ENCODE results near the gene NEO1. TPM values are rescaled to one million over a fixed set of nuclear protein-coding genes. Genes with fewer than 3 reads are reported as not detected.
"Not testable (repeated sequence)": the region's sequence is repeated elsewhere in the genome, so short reads cannot be mapped to it uniquely, and the experiment has no call there.

The NEO1 gene
- total RNA-seq, 2 experiments from 2014 or later, result 3.4 to 6.3 TPM

DNA sequence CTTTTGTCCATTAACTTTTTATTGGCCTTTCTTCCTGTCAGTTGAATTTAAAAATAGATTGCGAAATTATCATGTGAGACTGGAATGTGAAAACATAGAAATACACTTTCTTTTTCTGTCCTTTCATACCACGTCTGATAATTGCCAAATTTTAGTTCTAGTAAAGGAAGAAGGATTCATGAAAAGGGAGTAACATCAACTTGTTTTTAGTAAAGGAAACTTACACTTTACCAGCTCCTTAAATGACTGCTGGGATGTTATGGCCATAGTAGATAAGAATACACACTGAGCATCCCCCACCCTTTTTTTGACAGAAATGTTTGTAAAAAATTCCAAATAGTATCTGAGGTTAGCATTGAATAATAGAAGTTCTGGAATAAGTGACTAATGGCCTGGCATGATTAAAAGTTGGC lies 137.9 kb downstream of the NEO1 start:
- Mint-ChIP-seq H3K36me3 (no peaks in the 10 kb centered on the region), H3K9me3 (no peaks in the 10 kb centered on the region), H3K4me1 (no peaks in the 10 kb centered on the region), H3K27me3 (peaks cover 4% of the 10 kb centered on the region), H3K4me3 (no peak overlapping the region), H3K27ac (no peak overlapping the region)
- POLR2A ChIA-PET, result no interaction called here
- ATAC-seq (ENCODE audit: low read depth) (no peak), DNase-seq (no peak)

DNA sequence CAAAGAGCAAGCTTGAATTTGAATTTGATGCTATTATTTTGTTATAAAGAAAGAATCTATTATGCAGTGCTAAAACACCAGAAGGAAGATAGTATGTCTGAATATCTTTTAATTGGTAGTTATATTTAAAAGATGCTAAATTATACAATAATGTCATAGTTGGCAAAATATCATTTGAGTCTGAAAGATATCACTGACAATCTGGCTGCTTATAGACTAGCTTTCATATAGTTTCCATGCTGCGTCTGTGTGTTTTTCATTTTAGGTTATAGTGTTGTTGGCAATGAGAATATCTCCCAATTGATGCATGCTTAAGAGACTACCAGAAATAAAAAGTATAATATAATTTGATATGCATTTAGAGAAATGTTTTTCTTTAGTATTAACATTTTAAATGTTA lies 142.9 kb downstream of the NEO1 start:
- DNase-seq (no peak), ATAC-seq (ENCODE audit: low read depth) (no peak)
- no peaks in the 10 kb centered on the region for H3K9me3 Mint-ChIP-seq
- peaks cover 2% of the 10 kb centered on the region for H3K4me1 Mint-ChIP-seq
- no peak overlapping the region for H3K27ac Mint-ChIP-seq
- H3K36me3 Mint-ChIP-seq, result no peaks in the 10 kb centered on the region
- H3K4me3 Mint-ChIP-seq, result no peak overlapping the region
- peaks cover 4% of the 10 kb centered on the region for H3K27me3 Mint-ChIP-seq
- POLR2A ChIA-PET, result no interaction called here

DNA sequence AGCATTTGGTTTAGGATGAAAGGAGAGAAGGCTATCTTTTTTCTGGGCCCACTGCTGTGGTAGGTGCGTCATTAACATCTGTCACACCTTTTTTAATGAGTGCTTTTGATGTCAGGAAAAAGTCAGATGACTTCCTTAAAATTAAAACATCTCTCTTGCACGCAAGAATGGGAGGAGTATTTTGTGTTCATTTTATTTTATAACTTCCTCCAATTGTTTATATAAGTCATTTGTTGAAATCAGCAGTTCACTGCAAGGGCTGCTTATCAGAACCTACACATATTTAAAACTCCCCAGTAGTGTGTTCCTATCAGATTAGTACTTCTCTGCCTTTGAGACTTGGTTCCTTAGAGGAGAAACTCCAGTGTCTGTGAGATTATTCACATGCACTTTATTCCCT lies 143.8 kb downstream of the NEO1 start:
- POLR2A ChIA-PET, result no interaction called here
- ATAC-seq (ENCODE audit: low read depth) (no peak), DNase-seq (no peak)
- H3K4me3 Mint-ChIP-seq, result no peak overlapping the region
- no peaks in the 10 kb centered on the region for H3K36me3 Mint-ChIP-seq
- no peak overlapping the region for H3K27ac Mint-ChIP-seq
- peaks cover 2% of the 10 kb centered on the region for H3K4me1 Mint-ChIP-seq
- H3K27me3 Mint-ChIP-seq, result peaks cover 4% of the 10 kb centered on the region
- H3K9me3 Mint-ChIP-seq, result no peaks in the 10 kb centered on the region

DNA sequence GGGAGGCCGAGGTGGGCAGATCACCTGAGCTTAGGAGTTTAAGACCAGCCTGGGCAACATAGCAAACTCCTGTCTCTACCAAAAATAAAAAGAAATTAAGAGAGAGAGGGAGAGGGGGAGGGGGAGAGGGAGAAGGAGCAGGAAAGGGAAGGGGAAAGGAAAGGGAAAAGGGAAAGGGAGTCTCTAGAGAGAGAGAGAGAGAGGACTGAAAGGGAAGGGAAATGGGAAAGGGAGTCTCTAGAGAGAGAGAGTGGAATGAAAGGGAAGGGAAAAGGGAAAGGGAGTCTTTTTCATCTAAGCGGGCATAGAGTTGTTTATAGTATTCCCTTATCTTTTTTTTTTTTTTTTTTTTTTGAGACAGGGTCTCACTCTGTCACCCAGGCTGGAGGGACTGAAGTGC lies 148.1 kb downstream of the NEO1 start:
- H3K36me3 Mint-ChIP-seq, result no peaks in the 10 kb centered on the region
- POLR2A ChIA-PET, result no interaction called here
- no peak overlapping the region for H3K4me3 Mint-ChIP-seq
- H3K9me3 Mint-ChIP-seq, result peaks cover 6% of the 10 kb centered on the region
- peaks cover 2% of the 10 kb centered on the region for H3K4me1 Mint-ChIP-seq
- H3K27me3 Mint-ChIP-seq, result peaks cover 1% of the 10 kb centered on the region
- DNase-seq (no peak), ATAC-seq (ENCODE audit: low read depth) (no peak)
- H3K27ac Mint-ChIP-seq, result no peak overlapping the region

DNA sequence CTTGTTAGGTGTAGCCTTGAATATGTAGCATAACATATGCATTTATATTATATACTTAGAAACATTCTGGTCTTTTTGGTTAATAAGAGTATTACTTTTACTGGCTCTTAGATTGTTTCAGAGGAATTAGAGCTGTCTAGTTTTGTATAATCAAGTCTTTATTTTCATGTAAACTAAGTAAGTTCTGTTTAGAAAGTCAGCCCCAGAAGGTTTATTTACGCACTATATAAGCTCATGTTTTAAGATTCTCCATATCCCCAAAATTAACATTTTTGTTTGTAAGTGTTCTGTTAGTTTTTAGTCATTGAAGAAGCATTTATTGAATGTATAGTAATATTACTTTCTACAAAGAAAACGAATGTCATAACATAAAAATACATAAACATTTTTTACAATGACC lies 158.4 kb downstream of the NEO1 start:
- DNase-seq (no peak), ATAC-seq (ENCODE audit: low read depth) (no peak)
- H3K4me1 Mint-ChIP-seq, result no peaks in the 10 kb centered on the region
- H3K27me3 Mint-ChIP-seq, result peaks cover 8% of the 10 kb centered on the region
- POLR2A ChIA-PET, result no interaction called here
- H3K9me3 Mint-ChIP-seq, result peaks cover 2% of the 10 kb centered on the region
- no peaks in the 10 kb centered on the region for H3K36me3 Mint-ChIP-seq
- no peak overlapping the region for H3K4me3 Mint-ChIP-seq
- no peak overlapping the region for H3K27ac Mint-ChIP-seq

DNA sequence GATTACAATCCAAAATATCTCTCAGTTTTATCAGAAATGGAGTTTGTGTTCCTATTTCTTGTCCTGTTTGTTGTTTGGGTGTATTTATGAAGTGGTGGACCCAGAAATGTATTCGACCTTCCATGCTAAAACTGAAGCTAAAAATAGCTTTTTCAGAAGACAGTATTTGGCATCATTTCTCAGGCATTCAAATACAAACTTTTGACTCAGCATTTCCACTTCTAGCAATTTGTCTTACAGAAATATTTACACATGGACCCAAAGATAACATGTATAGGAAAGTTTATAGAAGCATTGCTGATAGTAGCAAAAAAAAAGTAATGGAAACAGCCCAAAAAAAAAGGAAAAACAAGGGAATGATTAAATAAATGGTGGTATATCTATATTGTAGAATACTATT lies 160.2 kb downstream of the NEO1 start:
- H3K36me3 Mint-ChIP-seq, result no peaks in the 10 kb centered on the region
- no peaks in the 10 kb centered on the region for H3K4me1 Mint-ChIP-seq
- ATAC-seq (ENCODE audit: low read depth) (no peak), DNase-seq (no peak)
- H3K9me3 Mint-ChIP-seq, result peaks cover 2% of the 10 kb centered on the region
- peaks cover 8% of the 10 kb centered on the region for H3K27me3 Mint-ChIP-seq
- no peak overlapping the region for H3K4me3 Mint-ChIP-seq
- no peak overlapping the region for H3K27ac Mint-ChIP-seq
- POLR2A ChIA-PET, result no interaction called here

DNA sequence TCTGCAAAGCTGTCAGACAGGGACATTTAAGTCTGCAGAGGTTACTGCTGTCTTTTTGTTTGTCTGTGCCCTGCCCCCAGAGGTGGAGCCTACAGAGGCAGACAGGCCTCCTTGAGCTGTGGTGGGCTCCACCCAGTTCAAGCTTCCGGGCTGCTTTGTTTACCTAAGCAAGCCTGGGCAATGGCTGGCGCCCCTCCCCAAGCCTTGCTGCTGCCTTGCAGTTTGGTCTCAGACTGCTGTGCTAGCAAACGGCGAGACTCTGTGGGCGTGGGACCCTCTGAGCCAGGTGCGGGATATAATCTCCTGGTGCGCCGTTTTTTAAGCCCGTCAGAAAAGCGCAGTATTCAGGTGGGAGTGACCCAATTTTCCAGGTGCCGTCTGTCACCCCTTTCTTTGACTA lies 169.2 kb downstream of the NEO1 start:
- H3K36me3 Mint-ChIP-seq; H3K4me1 Mint-ChIP-seq; POLR2A ChIA-PET; H3K4me3 Mint-ChIP-seq; DNase-seq; H3K27me3 Mint-ChIP-seq; ATAC-seq (ENCODE audit: low read depth); H3K9me3 Mint-ChIP-seq; H3K27ac Mint-ChIP-seq: not testable (repeated sequence)

DNA sequence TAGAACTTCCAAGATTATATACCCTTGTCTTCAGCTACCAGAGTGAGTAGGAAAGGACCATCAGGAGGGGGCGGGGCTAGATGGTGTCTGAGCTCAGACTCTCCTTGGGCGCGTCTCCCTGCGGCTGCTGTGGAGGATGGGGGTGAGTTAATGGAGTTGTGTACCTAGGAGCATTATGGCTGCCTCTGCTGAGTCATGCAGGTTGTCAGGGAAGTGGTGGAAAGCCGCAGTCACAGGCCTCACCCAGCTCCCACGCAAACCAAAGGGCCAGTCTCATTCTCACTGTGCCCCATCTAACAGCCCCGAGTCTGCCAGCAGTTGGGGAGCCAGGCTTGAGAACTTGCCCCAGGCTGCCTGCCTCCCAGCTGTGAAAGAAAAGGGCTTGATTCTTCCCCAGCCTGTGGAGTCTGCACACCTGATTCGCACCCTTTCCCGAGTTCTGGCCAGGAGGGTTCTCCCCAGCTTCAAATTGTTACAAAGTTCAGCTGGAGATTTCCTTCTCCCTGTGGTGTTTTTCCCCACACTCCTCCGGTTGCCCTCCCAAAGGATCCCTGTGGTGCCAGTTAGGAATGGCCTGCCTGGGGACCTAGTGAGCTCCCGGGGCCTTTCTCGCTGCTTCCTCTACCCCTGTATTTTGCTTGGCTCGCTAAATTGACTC lies 173.2 kb downstream of the NEO1 start:
- peaks cover 2% of the 10 kb centered on the region for H3K4me1 Mint-ChIP-seq
- H3K36me3 Mint-ChIP-seq, result no peaks in the 10 kb centered on the region
- peaks cover 7% of the 10 kb centered on the region for H3K9me3 Mint-ChIP-seq
- no peak overlapping the region for H3K4me3 Mint-ChIP-seq
- H3K27ac Mint-ChIP-seq, result no peak overlapping the region
- ATAC-seq (ENCODE audit: low read depth) (no peak), DNase-seq (no peak)
- peaks cover 9% of the 10 kb centered on the region for H3K27me3 Mint-ChIP-seq
- POLR2A ChIA-PET, result no interaction called here

DNA sequence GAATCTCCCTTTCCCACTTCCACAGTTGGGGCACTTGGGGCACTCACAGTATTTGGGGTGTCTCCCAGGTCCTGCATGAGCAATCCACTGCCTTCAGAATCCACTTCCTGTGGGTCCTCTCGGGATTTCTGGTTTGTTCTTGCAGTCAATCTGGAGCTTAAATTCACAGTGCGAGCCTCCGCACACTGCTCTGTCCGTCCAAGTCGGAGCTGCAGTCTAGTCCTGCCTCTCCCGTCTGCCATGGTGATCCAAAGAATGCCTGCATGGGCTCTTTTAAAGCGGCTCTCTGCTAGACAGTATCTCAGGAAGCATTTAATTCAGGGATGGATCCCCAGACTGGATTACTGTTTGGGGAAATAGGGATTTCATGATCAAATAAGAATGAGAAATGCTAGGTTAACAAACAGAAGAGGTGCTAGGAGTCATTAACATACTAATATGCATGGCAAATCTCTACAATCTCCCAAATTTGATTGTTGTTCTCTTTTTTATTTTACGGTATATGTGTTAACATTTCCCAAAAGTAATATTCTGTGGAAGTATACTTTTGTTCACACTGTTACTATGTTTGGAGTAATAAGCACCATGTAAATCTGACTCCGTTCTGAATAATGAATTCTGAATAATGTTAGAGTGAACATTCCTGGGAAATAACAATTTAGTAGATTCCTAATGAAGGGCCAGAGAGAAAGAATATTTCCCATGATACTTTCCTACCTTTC lies 174.0 kb downstream of the NEO1 start:
- Mint-ChIP-seq H3K4me3 (no peak overlapping the region), H3K4me1 (peaks cover 2% of the 10 kb centered on the region), H3K36me3 (no peaks in the 10 kb centered on the region), H3K27me3 (peaks cover 9% of the 10 kb centered on the region), H3K9me3 (peaks cover 7% of the 10 kb centered on the region), H3K27ac (no peak overlapping the region)
- DNase-seq, result no peak
- POLR2A ChIA-PET, result no interaction called here
- ATAC-seq (ENCODE audit: low read depth), result no peak

DNA sequence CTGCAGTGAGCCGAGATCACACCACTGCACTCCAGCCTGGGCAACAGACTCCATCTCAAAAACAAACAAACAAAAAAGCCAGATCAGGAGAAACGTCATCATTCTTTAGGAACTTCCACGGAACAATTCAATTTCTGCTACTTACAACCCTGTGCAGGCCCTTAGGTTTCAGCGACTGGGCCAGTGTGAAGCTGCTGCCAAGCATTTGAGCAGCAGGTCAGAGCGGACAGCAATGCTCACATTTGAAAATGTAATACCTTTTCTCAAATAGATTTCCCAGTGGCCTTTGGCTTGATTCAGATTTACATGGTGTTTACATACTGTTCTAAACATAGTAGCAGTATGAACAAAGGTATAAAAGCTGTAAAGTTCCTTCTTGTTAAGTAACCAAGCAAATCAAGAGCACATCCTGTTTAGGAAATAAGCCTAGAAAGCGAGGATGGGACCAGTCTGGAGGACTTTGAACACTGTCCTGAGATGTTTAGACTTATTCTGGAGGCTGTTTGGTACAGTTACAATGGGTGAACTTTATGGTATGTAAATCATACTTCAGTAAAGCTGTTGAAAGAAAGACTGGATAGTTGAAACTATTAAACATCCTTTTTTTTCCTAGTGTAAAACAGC lies 175.3 kb downstream of the NEO1 start:
- H3K36me3 Mint-ChIP-seq, result no peaks in the 10 kb centered on the region
- DNase-seq (no peak), ATAC-seq (ENCODE audit: low read depth) (no peak)
- H3K27ac Mint-ChIP-seq, result no peak overlapping the region
- no peak overlapping the region for H3K4me3 Mint-ChIP-seq
- H3K9me3 Mint-ChIP-seq, result peaks cover 7% of the 10 kb centered on the region
- POLR2A ChIA-PET, result no interaction called here
- H3K27me3 Mint-ChIP-seq, result peaks cover 9% of the 10 kb centered on the region
- peaks cover 2% of the 10 kb centered on the region for H3K4me1 Mint-ChIP-seq

DNA sequence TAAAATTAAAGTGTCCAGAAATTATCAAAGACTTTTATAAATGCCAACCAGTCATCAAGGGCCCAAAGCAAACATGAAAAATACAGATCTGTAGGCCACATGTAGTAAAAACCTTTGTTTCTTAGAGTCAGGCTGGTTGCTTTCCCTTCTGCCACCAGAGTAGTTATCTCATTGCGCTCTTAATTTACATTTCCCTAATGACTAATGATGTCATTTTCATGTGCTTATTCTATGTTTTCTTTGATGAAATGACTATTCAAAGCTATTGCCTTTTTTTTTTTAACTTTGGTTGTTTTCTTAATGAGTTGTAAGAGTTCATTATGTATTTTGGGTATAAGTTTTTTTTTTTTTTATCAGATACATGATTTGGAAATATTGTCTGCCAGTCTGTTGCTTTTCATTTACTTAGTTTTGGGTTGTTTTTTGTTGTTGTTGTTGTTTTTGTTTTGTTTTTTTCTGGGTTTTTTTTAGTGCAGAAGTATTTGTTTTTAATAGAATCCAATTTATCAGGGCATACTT lies 175.9 kb downstream of the NEO1 start:
- Mint-ChIP-seq H3K4me3 (no peak overlapping the region), H3K4me1 (peaks cover 2% of the 10 kb centered on the region), H3K27me3 (peaks cover 9% of the 10 kb centered on the region), H3K36me3 (no peaks in the 10 kb centered on the region), H3K27ac (no peak overlapping the region), H3K9me3 (peaks cover 4% of the 10 kb centered on the region)
- POLR2A ChIA-PET, result no interaction called here
- DNase-seq (no peak), ATAC-seq (ENCODE audit: low read depth) (no peak)

DNA sequence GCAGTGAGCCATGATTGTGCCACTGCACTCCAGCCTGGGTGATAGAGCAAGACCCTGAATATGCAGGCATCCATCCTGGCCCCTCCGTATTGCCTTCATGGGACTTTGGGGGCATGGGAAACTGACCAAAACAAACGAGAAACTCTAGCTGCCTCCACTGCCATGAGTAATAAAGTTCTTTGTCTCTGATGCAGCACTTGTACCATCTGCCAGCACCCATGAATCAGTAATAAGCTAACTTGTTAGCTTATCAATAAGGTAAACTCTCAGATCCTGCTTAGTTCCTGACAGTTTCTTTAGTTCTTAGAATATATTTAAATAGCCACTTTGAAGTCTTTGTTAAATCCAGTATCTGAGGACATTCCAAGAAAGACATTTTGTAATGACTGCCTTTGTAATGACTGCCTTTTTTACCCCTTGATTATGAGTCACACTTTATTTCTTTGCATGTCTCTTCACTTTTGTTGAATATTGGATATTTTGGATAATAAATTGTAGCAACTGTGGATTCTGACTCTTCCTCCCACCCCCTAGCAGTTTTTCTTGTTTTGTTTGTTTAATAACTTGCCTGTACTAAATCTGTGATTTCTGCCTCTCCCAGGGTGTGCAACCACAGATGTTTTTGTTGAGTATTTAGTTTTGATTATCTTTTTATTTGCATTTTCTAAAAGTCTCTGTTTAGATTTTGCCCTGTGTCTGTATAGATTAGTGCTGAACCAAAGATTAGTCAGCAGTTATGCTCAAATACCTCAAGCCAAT lies 179.6 kb downstream of the NEO1 start:
- no peak for ATAC-seq (ENCODE audit: low read depth)
- DNase-seq, result no peak
- Mint-ChIP-seq H3K9me3 (peaks cover 4% of the 10 kb centered on the region), H3K4me1 (no peaks in the 10 kb centered on the region), H3K27ac (no peak overlapping the region), H3K4me3 (no peak overlapping the region), H3K27me3 (peaks cover 7% of the 10 kb centered on the region), H3K36me3 (no peaks in the 10 kb centered on the region)
- POLR2A ChIA-PET, result no interaction called here

DNA sequence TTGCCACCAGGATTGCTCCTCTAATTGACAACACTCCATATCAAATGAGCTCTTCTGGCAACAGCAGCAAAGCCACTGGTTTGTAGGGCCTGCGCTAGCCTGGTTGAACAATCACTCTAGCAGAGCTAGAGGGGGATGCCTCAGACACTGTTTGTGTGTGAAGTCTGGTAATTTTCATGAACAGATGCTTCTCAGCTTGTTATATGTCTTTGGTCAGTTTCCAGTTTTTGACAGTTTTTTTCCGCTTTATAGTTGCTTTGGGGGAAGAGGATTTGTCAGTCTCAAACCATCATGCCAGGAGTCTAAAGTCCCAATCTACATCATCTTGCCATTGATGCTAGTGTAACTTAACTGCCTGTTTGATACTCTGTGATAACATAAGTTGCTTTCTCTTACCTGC lies 180.5 kb downstream of the NEO1 start:
- ATAC-seq (ENCODE audit: low read depth) (no peak), DNase-seq (no peak)
- H3K9me3 Mint-ChIP-seq, result peaks cover 4% of the 10 kb centered on the region
- H3K4me3 Mint-ChIP-seq, result no peak overlapping the region
- POLR2A ChIA-PET, result no interaction called here
- H3K4me1 Mint-ChIP-seq, result no peaks in the 10 kb centered on the region
- H3K36me3 Mint-ChIP-seq, result no peaks in the 10 kb centered on the region
- H3K27ac Mint-ChIP-seq, result no peak overlapping the region
- H3K27me3 Mint-ChIP-seq, result peaks cover 7% of the 10 kb centered on the region

Measured in activated naive CD8-positive, alpha-beta T cell treated with anti-CD3 and anti-CD28 coated beads, Interleukin-2, amount 10 ng/mL, durations not matched to agents 7 days and 5 days (primary cell).